Measurements from ENCODE around the gene KHSRP. TPM values are rescaled to one million over a fixed set of nuclear protein-coding genes. Genes with fewer than 3 reads are reported as not detected.

The KHSRP gene
- total RNA-seq, 1 experiment from 2014 or later = 373 TPM

DNA sequence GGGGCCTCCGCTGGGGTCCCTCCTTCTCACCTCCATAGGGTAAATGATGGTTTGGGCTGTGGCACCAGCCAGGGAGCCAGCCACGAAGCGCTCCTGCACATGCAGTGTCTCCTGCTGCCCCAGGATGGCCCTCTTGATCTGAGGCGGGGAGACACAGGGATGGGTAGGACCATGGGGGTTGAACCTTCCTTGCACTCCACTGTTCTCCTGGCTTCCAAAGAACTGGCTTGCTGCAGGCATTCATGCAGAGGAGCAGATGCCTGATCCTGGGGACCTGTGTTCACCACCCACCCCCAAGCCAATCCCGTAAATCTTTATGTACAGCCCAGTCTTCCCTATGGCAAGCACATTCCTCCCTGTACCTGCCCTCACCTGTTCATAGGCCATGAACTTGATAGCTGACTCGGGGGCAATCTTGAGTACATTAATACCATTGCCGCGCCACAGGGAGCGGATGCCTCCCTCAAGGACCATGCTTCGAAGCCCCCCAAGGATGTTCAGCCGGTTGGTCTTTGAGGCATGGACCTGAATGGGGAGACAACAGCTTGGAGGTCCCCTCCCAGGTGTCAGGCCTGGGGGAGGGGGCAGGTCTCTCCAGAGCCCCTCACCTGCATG is 29.4 kb upstream of the KHSRP start:
- Histone ChIP-seq H3K36me3 (ENCODE audit: low read depth, low read length) (peaks cover 26% of the 10 kb centered on the region), H3K9ac (ENCODE audit: low read length) (no peak overlapping the region), H3K79me2 (ENCODE audit: low read length) (no peaks in the 10 kb centered on the region), H3K27me3 (ENCODE audit: low read length) (no peaks in the 10 kb centered on the region), H3K9me3 (ENCODE audit: low read length) (no peaks in the 10 kb centered on the region), H4K20me1 (ENCODE audit: low read length) (no peaks in the 10 kb centered on the region), H3K4me2 (ENCODE audit: low read length) (no peak overlapping the region), H3F3A (ENCODE audit: low read length, unreplicated experiment) (no peaks in the 10 kb centered on the region), H3K27ac (ENCODE audit: low read length) (no peak overlapping the region), H3K4me1 (ENCODE audit: insufficient read depth, low read length) (peaks cover 7% of the 10 kb centered on the region), H3K4me3 (ENCODE audit: low read length) (no peak overlapping the region), H2AFZ (ENCODE audit: low read length) (no peak overlapping the region), H3K9me2 (replicated peaks; ENCODE audit: low read length) (no peaks in the 10 kb centered on the region)
- ATAC-seq (no peak), DNase-seq (no peak)
- POLR2A ChIA-PET (ENCODE audit: unreplicated experiment) = no interaction called here
- intact Hi-C loops (cut with micrococcal nuclease) = no loop called here
- CTCF ChIA-PET = no interaction called here
- no peak for TF ChIP-seq CTCF (conservative IDR thresholded peaks at IDR 0.05; ENCODE audit: low read depth, low read length)
- TF ChIP-seq EZH2 (IDR thresholded peaks at IDR 0.05; ENCODE audit: low read length, unreplicated experiment) = no peak
- no peak for TF ChIP-seq EZH2phosphoT487 (IDR thresholded peaks at IDR 0.05; ENCODE audit: borderline replicate concordance, low read length)
- BruUV-seq (replicated peaks) = no TSS peak

GRCh38 chr19:6452899-6453298 is 28.3 kb upstream of the KHSRP start:
- DNase-seq (no peak), ATAC-seq (no peak)
- no TSS peak for BruUV-seq (replicated peaks)
- POLR2A ChIA-PET (ENCODE audit: unreplicated experiment) = interaction anchor here (0.6 kb wide), 1 partner anchor 80 kb away, joined by 10 read pairs; the partner anchor contains the start of gene ALKBH7
- H3K79me2 ChIP-seq (ENCODE audit: low read length) = no peaks in the 10 kb centered on the region
- no peak overlapping the region for H3K27ac ChIP-seq (ENCODE audit: low read length)
- H3F3A ChIP-seq (ENCODE audit: low read length, unreplicated experiment) = no peaks in the 10 kb centered on the region
- H2AFZ ChIP-seq (ENCODE audit: low read length) = no peak overlapping the region
- H3K4me1 ChIP-seq (ENCODE audit: insufficient read depth, low read length) = no peaks in the 10 kb centered on the region
- H3K9me3 ChIP-seq (ENCODE audit: low read length) = no peaks in the 10 kb centered on the region
- H4K20me1 ChIP-seq (ENCODE audit: low read length) = no peaks in the 10 kb centered on the region
- CTCF ChIA-PET = interaction anchor here (0.6 kb wide), 1 partner anchor 285 kb away, joined by 6 read pairs; the partner anchor contains the start of gene GPR108
- intact Hi-C loops (cut with micrococcal nuclease) = no loop called here
- TF ChIP-seq EZH2phosphoT487 (IDR thresholded peaks at IDR 0.05; ENCODE audit: borderline replicate concordance, low read length) (no peak), EZH2 (IDR thresholded peaks at IDR 0.05; ENCODE audit: low read length, unreplicated experiment) (no peak), CTCF (conservative IDR thresholded peaks at IDR 0.05; ENCODE audit: low read depth, low read length) (no peak)
- H3K4me3 ChIP-seq (ENCODE audit: low read length) = no peak overlapping the region
- H3K9me2 ChIP-seq (replicated peaks; ENCODE audit: low read length) = no peaks in the 10 kb centered on the region
- H3K9ac ChIP-seq (ENCODE audit: low read length) = no peak overlapping the region
- peaks cover 26% of the 10 kb centered on the region for H3K36me3 ChIP-seq (ENCODE audit: low read depth, low read length)
- no peak overlapping the region for H3K4me2 ChIP-seq (ENCODE audit: low read length)
- no peaks in the 10 kb centered on the region for H3K27me3 ChIP-seq (ENCODE audit: low read length)

- CTCF ChIA-PET = no interaction called here
- no peaks in the 10 kb centered on the region for H3K79me2 ChIP-seq (ENCODE audit: low read length)
- H3K9ac ChIP-seq (ENCODE audit: low read length) = no peak overlapping the region
- no peaks in the 10 kb centered on the region for H3K9me2 ChIP-seq (replicated peaks; ENCODE audit: low read length)
- no peaks in the 10 kb centered on the region for H3K9me3 ChIP-seq (ENCODE audit: low read length)
- H3K27me3 ChIP-seq (ENCODE audit: low read length) = no peaks in the 10 kb centered on the region
- POLR2A ChIA-PET (ENCODE audit: unreplicated experiment) = no interaction called here
- DNase-seq = no peak
- H3K4me3 ChIP-seq (ENCODE audit: low read length) = no peak overlapping the region
- no peak overlapping the region for H3K4me2 ChIP-seq (ENCODE audit: low read length)
- intact Hi-C loops (cut with micrococcal nuclease) = no loop called here
- no peaks in the 10 kb centered on the region for H4K20me1 ChIP-seq (ENCODE audit: low read length)
- no peak for TF ChIP-seq EZH2 (IDR thresholded peaks at IDR 0.05; ENCODE audit: low read length, unreplicated experiment)
- TF ChIP-seq EZH2phosphoT487 (IDR thresholded peaks at IDR 0.05; ENCODE audit: borderline replicate concordance, low read length) = no peak
- no peak for TF ChIP-seq CTCF (conservative IDR thresholded peaks at IDR 0.05; ENCODE audit: low read depth, low read length)
- no peak overlapping the region for H2AFZ ChIP-seq (ENCODE audit: low read length)
- H3K36me3 ChIP-seq (ENCODE audit: low read depth, low read length) = peaks cover 26% of the 10 kb centered on the region
- BruUV-seq (replicated peaks) = no TSS peak
- no peak overlapping the region for H3K27ac ChIP-seq (ENCODE audit: low read length)
- ATAC-seq = no peak
- no peaks in the 10 kb centered on the region for H3K4me1 ChIP-seq (ENCODE audit: insufficient read depth, low read length)
- no peaks in the 10 kb centered on the region for H3F3A ChIP-seq (ENCODE audit: low read length, unreplicated experiment)
Observed at GRCh38 chr19:6452223-6452614, 27.6 kb upstream of the KHSRP start.
